Activated CD4-positive, alpha-beta T cell treated with anti-CD3 and anti-CD28 coated beads for 1 hour (primary cell): ENCODE results near the gene CCDC9B.

ENCODE experiments used
- DNase-seq: peaks from one replicate; pipeline ENCODE4 v3.0.0-alpha.2; 2020

The CCDC9B gene

GRCh38 chr15:40340740-40341400 lies at the start of gene CCDC9B:
CCDC9B (minus strand) TSS chr15:40340939; CDS start chr15:40340819, 120 bp downstream.
- DNase-seq, result no peak

DNA sequence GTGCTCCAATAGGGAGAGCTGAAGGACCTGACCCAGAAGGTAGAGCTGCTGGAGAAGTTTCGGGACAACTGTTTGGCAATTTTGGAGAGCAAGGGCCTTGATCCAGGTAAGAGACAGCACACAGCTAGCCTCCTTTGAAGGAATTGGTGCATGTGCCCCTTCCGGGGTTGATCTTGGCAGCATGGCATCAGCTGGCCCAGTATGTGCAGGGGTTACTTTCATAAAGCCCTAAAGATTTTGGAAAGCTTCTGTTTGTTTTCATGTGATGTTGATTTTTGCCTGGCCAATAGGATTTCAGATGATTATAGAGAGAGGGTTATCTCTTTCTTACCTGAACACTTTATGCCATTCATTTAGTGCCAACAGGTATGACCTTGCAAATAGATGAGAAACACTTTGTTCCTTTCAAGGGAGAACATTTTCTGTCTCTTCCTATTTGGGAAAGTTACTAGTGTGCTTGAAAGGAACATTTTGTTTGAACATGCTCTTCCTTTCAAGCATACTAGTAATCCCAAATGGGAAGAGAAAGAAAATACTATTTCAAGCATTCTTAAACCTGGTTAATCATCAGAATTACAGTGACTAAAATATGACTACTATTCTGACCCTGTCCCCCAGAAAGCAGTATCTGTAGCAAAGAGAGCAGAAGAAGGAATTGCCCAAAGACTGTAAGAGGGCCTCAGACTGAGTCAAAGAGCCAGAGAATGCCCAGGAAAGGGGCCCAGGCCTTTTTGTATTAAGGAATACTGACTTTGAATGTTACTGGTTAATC lies 49.3 kb upstream of the CCDC9B start:
- DNase-seq, result no peak

GRCh38 chr15:40388941-40389823 lies 48.4 kb upstream of the CCDC9B start:
- no peak for DNase-seq

- DNase-seq, result no peak
These were observed 45.7 kb upstream of the CCDC9B start for GRCh38 chr15:40386480-40386879.

DNA sequence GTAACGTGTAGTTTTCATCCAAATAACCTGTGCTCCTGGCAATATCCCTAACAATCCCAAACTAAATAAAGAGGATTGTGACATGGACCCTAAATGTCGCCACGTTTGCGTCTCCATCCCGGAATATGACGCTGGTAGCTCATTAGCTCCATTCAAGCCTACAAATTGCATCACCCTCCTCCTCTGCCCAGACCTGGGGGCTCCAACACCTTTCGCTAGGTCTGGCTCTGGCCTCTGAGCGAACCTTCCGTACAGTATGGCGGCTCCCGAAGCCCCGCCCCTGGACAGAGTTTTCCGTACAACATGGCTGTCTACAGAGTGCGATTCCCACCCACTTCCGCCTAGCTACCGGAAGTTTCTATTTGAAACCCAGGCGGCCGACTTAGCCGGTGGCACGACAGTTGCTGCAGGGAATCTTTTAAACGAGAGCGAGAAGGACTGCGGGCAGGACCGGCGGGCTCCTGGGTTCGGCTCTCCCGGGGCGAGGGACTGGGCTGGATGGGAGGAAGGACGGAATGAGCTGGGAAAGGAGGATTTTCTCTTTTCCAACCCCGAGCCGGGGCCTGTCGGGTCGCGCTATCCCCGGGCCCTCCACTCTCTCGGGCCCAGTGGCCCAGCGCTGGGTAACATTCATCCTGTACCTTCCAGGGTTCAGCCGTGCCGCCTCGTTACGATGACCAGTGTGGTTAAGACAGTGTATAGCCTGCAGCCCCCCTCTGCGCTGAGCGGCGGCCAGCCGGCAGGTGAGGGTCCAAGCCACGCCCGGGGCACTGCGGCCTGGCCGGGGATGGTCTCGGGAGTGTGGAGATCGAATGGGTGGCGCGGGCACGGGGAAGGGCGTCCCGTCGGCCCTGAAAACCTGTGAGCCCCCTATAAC lies 42.1 kb upstream of the CCDC9B start, which contains the start of gene KNSTRN:
KNSTRN (plus strand) TSS at position 142 of the 877 bp plus-strand sequence; CDS start at position 257, 115 bp downstream.
- peak; percentile 86 for DNase-seq

- no peak for DNase-seq
These were observed 41.2 kb upstream of the CCDC9B start for GRCh38 chr15:40381818-40382529.

DNA sequence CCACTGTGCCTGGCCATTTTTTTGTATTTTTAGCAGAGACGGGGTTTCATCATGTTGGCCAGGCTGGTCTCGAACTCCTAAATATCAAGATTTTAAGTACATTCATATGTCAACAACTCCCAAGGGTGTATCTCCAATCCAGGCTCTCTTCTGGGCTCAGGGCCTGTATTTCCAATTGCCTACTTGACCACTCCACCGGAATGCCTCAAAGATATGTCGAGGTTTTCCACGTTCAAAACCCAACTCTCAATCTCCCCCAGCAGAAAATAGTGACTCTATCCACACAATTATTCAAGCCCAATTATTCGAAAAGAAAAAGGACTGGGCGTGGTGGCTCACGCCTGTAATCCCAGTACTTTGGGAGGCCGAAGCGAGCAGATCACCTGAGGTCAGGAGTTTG lies 39.9 kb upstream of the CCDC9B start:
- no peak for DNase-seq

- DNase-seq, result no peak
These were observed 39.1 kb upstream of the CCDC9B start for GRCh38 chr15:40379853-40380252.

- no peak for DNase-seq
These were observed 38.6 kb upstream of the CCDC9B start for GRCh38 chr15:40379374-40379773.

DNA sequence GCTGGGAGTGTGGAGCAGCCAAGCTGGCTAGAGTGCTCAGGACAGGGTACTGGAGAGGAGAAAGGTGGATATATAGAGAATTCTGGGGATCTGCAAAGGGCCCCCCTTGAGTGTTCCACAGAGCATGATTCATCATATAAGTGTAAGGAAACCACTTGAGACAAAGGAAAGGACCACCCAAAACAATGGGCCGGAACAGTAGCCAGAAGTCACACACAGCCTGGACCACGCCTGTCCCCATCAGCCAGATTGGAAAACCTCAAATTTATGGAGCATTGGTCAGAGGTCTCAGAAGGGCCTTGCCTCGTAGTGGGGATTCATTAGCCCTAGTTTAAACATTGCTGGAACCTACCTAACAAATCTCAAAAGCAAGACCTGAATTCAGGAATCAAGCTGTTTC lies 36.9 kb upstream of the CCDC9B start:
- no peak for DNase-seq

GRCh38 chr15:40372981-40373380 lies 32.2 kb upstream of the CCDC9B start:
- no peak for DNase-seq

GRCh38 chr15:40369971-40370370 lies 29.2 kb upstream of the CCDC9B start:
- DNase-seq, result no peak

DNA sequence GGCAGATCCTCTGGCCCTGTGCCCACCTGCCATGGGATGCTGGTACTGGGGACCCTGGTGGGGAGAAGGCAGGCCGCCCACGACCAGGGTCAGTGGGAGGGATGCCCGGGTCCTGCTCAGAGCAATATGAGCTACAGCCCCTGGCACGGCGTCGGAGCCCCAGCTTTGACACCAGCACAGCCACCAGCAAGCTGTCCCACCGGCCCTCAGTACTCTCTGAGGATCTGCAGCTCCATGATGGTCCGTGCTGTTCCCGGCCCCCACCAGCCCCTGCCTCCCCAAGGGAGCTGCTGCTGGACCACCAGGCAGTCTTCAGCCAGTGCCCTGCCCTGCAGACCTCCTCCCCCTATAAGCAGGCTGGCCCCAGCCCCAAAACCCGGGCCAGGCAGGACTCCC lies 28.7 kb upstream of the CCDC9B start:
- no peak for DNase-seq

- DNase-seq, result no peak
These were observed 28.2 kb upstream of the CCDC9B start for GRCh38 chr15:40368719-40369473.

DNA sequence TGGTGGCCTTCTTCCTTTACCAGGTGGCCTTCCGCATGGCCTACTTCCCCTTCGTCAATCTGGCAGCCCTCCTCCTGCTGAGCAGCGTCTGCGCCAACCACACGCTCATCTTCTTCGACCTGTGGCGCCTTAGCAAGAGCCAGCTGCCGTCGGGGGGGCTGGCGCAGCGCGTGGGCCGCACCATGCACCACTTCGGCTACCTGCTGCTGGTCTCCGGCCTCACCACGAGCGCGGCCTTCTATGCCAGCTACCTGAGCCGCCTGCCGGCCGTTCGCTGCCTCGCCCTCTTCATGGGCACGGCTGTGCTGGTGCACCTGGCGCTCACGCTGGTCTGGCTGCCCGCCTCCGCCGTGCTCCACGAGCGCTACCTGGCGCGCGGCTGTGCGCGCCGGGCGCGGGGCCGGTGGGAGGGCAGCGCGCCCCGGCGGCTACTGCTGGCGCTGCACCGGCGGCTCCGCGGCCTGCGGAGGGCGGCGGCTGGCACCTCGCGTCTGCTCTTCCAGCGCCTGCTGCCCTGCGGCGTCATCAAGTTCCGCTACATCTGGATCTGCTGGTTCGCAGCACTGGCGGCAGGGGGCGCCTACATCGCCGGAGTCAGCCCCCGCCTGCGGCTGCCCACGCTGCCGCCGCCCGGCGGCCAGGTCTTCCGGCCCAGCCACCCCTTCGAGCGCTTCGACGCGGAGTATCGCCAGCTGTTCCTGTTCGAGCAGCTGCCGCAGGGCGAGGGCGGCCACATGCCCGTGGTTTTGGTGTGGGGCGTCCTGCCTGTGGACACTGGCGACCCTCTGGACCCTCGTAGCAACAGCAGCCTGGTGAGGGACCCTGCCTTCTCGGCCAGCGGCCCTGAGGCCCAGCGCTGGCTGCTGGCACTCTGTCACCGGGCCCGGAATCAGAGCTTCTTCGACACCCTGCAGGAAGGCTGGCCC lies 27.2 kb upstream of the CCDC9B start:
- peak; percentile 79 for DNase-seq

GRCh38 chr15:40367371-40367685 lies 26.6 kb upstream of the CCDC9B start:
- DNase-seq, result no peak

DNA sequence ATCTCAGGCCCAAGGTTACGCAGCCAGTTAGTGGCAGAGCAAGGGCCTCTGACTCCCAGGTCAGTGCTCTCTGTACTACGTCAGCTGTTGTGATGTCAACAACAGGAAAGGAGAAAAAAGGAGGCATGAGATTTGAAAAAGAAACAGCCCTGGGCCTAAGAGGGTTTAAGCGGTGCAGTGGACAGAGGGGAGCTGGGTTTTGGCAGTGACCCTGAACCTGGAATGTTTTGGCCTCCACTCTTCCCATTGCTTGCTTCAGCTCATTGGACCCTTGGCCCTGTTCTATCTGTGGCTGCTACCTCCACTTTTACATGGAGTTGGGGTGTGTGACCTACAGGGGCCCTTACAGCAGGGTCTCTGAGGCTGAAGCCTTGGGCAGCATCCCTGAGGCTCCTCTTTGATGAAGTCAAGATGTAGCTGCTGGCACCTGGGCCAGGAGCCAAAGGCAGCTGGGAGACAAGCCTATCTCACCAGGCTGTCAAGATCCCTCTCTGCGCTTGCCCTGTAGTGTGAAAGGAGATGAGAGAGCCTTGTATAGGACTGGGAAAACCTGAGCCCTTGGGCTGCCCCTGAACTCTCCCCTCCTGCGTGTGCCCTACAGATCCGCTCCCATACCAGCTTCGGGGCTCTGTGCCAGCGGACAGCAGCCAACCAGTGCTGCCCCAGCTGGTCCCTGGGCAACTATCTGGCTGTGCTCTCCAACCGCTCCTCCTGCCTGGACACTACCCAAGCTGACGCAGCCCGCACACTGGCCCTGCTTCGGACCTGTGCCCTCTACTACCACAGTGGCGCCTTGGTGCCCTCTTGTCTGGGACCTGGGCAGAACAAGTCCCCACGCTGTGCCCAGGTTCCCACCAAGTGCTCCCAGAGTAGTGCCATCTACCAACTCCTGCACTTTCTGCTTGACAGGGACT lies 26.0 kb upstream of the CCDC9B start:
- no peak for DNase-seq

DNA sequence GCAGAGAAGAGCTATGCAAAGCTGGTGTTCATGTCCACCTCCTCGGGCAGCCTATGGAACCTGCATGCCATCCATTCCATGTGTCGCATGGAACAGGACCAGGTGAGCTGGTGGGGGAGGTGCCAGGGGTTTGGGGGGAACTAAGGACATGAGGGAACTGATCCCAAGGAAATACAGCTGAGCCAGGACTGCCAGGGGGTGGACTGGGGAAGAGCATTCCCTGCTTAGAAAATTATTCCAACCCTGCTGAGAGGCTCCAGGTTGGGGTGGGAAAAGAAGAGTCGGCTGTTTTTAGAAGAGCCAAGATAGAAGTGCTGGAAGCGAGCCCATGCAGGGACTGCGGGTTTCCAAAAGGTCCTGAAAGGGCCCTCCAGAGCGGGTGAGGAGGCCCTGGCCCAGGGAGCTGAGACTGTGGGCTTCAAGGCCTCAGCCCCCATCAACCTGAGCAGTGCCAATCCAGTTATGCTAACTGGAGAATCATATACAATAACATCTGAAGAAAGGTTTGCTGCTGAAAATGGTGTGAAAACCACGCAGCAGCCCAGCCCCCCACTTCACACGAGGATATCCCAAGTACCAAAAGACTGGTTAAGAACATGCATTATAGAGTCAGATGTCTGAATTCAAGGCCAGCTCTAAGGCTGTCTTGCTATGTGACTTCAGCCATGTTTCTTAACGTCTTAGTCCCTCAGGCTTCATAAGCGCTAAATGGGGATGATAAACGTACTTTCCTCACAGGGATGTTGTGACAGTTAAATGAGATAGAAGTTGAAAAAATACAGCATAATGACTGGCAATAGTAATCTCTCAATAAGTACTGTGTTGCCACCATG lies 25.1 kb upstream of the CCDC9B start:
- DNase-seq, result no peak
